GF-D8 (cell line): ENCODE data around the gene CDCP1.

ENCODE experiments used
- DNase-seq: peaks from one replicate; lab custom pipeline; 2025; lab: John Stamatoyannopoulos, UW

The CDCP1 gene

DNA sequence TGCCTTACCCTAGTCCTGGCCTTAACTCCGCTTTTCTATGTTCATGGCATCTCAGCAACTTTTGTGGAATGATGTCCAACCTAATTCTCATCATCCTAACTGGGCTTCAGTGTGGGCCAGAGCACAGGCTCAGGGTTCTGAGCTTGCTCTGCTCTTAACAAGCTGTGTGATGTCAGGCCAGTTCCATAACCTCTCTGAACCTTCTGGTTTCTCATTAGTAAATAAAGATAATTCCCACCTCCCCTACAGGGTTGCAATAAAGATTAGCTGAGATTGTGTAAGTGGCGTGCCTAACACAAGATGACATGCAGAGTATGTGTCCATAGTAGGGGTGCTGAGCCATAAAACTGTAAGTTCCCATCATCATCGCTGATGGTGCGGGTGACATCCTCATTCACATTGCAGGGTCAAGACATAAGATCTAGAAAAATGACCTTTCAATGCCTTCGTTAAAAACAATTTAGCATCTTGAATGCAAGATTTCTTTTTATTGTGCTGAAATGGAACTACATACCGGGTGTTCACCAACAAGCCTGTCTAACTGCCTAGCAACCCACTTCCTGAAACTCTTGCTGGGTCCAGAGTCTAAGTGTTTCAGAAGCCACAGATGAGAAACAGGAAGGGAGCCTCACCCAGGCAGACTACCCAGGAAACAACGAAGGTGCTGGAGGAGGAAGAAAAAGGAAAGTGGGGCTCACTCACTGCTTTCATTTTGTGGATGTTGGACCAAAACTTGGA, 36.2 kb downstream of the CDCP1 start:
- DNase-seq, result peak; percentile 90

DNA sequence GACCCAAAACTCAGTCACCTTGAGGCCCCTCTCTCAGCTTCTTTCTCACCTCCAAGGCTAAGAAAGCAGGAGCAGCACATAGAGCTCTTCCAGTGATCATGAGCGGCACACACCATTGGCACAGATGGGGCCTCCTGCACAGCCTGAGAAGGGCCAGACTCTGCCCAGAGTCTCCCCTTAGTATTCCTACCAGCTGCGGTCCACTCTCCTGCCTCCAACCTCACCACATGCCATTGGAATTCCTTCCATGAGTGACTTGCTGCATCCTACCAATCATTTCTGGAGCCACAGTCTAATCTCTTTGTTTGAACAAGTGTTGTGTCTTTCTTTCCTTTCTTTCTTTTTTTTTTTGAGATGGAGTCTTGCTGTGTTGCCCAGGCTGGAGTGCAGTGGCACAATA, 39.3 kb downstream of the CDCP1 start:
- DNase-seq, result no peak

DNA sequence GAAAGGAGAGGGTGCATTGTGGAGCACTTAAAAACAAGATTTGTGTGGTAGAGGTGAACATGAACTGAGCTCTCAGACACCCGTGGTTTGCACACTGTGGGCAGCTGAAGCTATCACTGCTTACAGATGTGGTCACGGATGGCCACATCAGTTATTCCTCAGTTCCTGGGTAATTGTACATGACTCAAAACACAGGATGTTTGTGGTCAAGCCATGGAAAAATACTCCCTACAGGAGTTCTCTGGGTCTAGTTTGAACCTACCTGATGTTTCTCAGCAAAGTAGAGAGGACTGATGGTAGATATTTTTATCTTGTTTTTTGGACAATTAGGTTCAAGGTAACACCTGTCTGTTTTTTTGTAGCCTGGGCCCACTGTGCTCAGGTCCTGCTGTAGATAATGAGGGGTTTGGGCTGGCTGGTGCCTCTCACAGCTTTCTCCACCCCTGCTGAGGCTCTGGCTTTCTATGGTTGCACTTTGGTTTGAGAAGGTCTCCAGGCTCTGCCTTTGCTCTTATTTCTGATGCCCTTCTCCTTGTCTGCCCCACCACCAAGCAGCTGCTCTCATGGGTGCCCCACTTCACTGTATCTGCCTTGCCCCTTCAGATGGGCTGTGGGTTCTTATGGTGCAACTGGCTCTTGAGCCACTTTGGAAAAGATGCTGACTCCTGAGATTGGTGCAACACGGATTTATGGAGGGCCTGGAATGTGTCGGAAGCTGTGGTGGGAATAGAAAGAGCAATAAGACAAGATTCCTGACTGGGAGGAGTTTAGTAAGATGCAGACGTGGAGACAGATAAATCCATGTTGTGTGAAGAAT, 40.1 kb downstream of the CDCP1 start:
- peak; percentile 37 for DNase-seq

DNA sequence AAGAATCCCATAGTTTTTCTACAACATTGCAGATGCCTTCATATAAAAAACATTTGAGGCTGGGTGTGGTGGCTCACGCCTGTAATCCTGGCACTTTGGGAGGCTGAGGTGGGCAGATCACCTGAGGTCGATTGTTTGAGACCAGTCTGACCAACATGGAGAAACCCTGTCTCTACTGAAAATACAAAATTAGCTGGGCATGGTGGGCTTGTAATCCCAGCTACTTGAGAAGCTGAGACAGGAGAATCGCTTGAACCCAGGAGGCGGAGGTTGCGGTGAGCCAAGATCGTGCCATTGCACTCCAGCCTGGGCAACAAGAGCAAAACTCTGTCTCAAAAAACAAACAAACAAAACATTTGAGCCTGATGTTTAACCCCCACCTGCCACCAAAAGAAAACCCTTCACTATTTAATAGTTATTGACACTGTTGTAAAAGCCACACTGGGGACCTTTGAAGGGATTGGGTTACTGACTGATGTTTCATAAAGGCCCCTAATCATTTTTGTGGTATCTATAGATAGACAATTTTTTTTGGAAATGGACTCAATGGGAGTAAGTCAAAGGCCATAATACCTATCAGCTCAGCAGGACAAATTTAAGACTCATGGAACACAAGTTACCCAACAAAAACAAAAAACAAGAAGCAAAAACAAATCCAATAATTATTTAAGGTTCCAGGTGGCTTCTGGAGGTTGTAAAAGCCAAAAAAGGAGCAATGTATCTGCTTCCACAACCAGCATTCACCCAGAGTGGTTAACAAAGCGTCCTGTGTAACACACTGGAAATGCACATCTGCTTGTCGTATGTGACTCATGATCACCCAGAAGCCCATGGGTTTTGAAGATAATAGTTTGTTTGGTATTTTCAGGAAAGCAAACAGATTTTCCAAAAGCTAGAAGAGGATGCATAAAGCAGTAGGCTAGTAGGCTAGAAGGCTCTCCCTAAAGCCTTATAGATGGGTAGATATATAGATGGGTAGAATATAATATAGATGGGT, 41.2 kb downstream of the CDCP1 start:
- DNase-seq, result no peak

DNA sequence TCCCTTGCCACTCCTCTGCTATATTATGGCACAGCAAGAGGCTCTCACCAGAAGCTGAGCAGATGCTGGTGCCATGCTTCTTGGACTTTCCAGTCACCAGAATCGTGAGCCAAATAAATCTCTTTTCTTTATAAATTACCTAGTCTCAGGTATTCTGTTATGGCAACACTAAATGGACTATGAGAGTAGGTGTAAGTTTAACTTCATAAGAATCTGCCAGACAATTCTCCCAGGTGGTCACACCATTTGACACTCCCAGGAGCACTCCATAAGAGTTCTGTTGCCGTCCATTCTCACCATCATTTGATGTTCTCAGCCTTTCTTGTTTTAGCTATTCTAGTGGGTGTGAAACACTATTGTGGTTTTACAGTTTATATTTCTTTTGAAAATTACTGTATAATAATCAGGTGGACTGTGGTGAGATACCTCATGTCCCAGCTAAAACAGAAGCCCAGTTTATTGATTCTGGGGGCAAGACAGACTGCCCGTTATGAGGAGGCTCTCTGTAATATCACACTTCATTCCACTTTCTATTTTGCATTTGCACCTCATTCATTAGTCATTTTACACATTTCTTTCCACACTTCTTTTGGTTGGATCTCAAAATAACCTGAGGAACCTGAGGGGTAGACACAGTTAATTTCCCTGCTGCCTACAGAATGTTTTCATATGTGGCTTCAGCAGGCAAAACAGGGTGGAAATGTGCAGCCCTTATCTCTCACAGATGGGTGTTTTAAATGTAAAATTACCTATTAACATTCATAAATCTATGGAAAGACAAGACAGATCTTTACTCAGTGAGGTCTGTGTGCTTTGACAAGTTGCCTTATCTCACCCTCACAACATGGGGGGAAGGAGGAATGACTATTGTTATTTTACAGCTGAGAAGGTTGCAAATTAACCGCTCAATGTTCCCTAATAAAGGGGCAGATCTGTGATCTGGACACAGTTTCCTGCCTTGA, 42.1 kb downstream of the CDCP1 start:
- no peak for DNase-seq

DNA sequence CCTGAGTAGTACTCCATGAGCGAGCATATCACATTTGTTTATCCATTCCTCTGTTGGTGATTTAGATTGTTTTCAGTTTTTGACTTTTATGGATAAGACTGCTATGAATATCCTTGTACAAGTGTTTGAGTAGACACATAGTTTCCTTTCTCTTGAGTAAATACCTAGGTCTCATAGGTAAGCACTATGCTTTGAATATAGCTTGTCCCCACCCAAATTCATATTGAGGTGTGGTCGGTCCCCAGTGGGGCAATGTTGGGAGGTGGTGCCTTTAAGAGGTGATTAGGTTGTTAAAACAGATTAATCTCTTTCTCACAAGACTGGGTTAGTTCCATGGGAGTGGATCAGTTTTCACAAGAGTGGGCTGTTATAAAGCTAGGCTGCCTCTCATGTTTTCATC, 42.8 kb downstream of the CDCP1 start:
- DNase-seq, result no peak

DNA sequence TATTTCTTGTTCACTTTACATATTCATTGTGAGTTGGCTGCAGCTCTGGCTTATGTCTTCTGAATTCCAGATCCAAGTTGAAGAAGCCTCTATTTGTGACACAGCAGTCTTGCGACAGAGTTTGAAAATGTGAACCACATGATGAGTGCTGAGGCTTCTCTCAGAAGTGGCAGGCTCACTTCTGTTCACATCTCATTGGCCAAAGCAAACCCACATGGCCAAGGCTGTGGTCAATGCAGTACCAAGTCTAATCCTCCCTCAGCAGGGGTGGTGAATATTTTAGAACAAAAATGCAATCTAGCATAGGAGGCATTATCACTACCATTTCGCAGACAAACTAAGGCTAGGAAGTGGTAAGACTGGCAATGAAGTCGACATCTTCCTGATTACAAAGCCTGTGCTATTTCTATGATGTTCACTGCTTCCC, 45.2 kb downstream of the CDCP1 start:
- peak; percentile 37 for DNase-seq

DNA sequence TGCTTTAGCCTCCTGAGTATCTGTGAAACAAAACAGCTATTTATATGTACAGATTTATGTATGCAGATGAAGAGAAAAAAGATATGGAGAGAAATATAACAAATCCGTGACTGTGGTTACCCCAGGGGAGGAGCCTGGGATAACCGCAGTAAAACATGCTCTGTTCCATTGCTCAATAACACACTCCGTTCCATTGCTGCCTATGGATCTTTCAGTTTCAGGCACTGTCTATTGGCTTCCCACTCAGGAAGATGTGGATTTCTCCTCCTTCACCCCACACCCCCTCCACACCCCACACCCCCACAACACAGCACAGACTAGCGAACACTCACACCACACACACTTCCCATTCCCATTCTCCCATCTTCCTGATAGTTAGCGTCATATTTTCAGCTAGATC, 47.9 kb downstream of the CDCP1 start:
- DNase-seq, result no peak

DNA sequence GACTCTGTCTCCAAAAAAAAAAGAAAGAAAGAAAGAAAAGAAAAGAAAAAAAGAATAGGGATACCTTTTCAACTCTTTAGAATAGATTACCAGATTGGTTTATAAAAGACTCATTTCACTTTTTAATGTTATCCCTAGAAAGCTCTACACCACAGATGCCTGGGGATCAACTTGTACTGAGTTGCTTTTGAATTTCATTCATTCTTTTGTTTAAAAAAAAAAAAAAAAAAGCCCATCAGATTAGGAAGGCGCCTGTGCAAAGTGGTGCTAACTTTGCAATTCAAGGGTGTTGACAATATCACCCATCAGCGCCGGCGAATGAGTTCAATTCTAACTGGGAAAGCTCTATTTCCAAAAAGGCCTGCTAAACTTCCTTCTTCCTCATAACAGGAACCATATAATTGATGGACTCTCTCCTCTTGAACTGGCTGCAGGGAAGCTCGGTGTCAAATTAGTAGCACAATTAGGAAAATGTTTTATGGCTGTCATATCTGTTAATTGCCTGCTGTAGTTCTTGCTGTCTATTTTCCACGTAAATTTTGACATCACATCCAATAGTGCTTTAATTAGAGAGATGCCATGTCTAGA, 48.8 kb downstream of the CDCP1 start:
- DNase-seq, result no peak

DNA sequence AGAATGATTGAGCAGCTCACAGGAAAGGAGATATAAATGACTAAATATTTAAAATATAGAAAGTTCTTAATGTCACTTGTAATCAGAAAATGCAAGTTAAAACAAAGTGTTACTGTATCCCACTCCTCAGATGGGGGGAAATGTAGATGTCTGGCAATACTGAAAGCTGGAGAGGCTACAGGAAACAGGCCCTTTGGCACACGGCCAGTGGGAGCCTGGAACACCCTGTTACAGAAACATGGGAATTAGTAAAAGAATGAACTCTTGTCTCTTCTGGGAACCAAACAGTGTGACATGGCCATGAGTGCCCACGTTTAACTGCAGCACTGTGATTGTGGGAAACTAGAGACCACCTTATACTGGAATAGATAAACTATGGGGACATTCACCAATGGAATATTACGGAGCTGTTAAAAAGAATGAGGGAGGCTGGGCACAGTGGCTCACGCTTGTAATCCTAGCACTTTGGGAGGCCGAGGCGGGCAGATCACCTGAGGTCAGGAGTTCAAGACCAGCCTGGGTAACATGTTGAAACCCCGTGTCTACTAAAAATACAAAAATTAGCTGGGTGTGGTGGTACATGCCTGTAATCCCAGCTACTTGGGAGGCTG, 50.2 kb downstream of the CDCP1 start:
- no peak for DNase-seq

DNA sequence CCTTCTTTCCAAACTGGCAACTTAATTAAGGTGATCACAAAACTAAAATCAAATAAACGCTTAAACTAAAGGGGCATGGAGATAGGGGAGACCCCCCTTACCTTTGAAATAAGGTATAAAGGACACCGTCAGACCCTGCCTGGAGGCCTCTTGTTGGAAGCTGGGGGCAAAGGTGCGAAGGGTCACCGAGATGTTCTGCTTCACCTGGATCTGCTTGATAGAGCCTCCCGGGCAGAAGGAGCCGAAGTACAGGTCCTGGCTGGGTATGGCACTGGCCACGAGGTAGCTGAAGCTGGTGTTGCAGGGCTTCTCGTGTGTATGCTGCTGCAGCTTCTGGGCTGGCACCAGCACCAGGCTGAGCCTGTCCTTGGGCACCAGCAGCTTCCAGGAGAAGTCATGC, 53.0 kb downstream of the CDCP1 start:
- DNase-seq, result no peak

DNA sequence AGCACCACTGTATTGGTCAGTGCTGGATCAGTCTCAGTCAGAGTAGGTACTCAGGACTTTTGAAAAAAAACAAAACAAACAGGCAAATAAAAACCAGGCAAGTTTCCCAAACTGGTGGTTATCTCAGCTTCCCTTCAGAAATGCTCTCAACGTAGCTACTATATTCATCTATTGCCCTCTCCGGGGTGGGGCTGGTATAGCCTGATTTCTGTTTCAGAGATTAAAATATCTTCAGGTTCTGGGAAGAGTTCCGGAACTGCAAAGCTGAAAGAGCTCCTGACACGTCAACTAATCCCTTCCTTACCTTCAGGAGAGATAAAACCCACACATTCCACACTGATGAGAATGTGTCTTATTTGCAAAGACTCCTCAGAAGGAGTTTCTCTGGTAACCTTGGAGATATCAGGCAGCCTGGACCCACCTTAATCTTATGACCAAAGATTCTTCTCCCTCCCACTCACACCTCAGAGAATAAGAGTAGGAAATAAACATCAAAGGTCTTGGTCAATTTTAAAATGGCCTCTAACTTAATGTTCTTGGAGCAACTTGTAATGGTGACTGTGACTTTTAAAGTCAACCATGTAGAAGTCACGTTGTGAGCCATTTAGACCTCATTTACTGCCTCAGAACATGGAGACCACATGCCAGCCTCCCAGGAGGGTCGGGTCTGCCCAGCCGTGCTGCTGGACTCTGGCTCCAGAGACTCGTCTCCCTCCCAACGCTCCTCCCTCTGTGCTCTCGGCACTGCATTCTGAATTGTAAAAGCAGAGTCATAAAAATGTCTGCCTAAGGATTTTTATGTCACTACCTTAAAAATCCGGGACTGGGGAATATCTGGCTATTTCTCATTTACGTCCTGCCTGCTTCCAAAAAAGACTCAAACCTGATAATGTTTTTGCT, 53.8 kb downstream of the CDCP1 start:
- no peak for DNase-seq

DNA sequence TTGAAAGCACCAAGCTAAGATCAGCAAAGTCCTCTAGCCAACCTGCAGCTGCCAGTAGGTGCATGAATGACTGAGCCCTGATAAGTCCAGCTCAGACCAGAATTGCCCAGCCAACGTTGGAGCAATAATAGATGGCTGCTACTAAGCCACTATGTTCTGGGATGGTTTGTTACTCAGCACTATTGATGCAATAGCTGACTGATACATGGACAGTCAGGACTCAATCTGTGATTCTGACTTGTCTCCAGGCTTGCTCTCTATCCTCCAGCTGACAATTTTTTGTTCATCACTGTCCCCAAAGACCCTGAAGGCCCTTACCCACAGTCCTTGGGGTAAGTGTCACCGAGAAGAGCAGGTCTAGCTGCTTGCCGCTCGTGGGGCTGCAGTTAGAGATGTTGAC, 55.3 kb downstream of the CDCP1 start:
- no peak for DNase-seq

DNA sequence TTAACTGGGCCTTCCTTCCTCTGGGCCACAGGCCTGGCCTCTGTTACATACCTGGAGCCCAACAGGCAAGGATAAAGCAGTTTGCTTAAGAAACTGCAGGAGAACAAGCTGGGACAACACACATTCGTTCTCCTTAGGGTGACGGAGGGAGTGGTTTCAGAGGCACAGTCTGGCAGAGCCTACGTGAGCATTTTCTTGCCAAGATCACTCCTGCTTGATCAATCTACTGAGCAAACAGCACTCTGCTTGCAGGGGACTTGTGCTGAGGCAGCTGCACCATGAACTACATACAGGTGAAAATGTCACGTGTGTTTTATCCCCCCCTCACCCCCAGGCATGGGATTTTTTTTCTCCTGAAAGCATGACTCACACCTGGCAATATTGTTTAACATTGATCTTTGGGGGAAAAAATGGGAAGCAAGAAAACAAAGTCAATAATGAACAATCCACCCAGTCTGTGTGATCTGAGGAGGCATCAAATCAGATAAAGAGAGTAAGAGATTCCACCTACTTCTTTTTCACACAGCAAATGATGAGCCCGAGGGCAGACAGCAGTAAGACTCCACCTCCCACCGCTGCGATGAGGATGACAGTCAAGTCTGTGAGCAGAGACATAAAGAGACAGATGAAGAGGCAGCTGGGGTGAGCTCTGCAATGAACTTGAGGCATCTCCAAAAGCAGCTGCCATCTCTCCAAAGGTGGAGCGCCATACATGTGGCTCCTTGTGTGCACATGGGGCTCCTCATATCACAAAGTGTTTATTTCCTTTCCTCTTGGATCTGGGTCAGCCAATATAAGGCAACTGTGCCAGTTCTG, 57.4 kb downstream of the CDCP1 start:
- no peak for DNase-seq

DNA sequence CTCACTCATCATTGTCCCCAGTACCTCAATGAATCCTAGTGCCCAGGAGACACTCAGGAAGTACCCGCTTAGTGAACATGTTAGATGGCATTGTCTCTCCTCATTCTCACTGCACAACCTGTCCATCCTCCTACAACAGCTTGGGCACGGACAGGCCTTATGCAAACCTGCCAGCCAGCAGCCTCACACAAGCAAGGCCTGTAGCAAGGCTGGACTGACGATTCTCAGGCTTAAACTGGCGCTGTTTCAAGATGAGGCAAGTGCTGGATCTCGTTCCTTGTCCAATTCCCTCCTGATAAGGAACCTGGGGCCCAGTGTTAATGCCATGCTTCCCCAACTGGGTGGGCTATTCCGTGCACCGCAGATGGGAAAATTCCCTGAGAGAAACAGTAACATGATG, 59.0 kb downstream of the CDCP1 start:
- DNase-seq, result no peak

DNA sequence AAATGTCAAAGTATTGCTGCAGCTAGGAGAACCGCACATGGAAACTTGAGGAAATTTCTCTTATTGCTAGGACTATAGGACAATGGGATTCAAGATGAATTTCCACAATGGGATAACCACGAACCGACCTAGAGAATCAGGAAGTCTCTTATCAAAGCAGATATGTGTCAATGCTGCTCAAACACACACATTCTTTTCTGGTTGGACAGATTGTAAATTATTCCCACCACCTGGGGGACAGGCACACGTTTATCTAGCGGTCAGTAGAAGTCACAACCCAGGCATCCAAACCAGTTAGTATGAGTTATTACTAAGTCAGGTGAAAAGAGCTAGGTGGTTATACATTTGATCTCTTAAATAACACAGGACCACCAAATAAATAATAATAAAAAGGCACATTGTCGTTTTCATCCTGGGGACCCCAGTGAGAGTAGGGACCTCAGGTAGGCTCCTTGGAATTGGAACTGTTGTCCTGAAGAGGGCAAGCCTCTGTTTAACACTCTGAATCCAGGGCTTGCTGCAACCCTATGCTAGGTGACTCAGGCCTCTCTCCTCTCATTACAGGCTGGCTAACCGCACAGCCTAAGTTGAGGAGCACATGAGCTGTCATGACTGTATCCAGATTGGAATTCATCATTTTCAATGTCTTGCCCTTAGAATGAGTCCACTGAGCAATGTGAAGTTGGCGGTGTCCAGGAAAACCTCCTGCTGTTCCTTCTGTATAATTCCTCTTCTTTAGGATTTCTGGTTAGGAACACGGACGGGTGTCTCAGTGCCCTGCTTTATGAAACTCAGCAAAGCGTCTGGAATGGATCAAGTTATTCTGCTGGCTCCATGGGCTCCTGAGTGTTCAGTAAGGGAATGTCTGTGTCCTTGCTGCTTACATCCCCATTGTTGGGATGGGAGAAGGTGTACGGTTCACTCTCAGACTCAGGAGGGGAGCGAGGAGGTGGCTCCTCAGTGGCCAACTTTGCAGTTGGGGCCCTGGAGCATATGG, 61.1 kb downstream of the CDCP1 start:
- no peak for DNase-seq

DNA sequence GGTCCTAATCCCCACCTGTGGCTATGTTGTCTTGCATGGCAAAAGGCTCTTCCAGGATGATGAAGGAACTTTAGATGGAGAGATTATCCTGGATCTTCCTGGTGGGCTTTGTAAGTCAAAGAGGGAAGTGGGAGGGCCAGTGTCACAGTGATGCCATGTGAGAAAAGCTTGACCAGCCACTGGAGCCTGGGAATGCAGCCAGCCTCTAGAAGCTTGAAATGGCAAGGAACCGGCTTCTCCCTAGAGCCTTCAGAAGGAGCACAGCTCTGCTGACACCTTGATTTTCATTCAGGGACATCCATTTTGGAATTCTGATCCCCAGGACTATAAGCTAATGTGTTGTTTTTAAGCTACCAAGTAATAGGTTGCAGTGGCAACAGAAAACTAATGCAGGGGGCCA, 61.8 kb downstream of the CDCP1 start:
- no peak for DNase-seq
